Astrocyte of the cerebellum (primary cell): ENCODE measurements around the gene PRSS33.

Experiments
- DNase-seq: peaks from one replicate; pipeline ENCODE4 v3.0.0-alpha.2; 2011; ENCODE audit warnings: low read depth
- H3K4me3 ChIP-seq: 2 replicates; pipeline ENCODE4 v1.5.1; 2011; ENCODE audit warnings: mild to moderate bottlenecking, low read depth, low read length, moderate library complexity
- CTCF ChIP-seq: IDR thresholded peaks from 2 replicates; pipeline ENCODE4 v1.5.1; 2012; ENCODE audit warnings: low read length, low read depth, moderate library complexity, mild to moderate bottlenecking; ENCODE audit errors: missing control alignments
- in situ Hi-C: cut with HindIII; loops from 2 replicates; pipeline ENCODE4 v1.10.0; 2017; ENCODE audit warnings: low sequenced_read_pairs

The PRSS33 gene

GRCh38 chr16:2821487-2822157 lies 34.3 kb upstream of the PRSS33 start:
- in situ Hi-C loops: no loop called here
- no peak for DNase-seq

DNA sequence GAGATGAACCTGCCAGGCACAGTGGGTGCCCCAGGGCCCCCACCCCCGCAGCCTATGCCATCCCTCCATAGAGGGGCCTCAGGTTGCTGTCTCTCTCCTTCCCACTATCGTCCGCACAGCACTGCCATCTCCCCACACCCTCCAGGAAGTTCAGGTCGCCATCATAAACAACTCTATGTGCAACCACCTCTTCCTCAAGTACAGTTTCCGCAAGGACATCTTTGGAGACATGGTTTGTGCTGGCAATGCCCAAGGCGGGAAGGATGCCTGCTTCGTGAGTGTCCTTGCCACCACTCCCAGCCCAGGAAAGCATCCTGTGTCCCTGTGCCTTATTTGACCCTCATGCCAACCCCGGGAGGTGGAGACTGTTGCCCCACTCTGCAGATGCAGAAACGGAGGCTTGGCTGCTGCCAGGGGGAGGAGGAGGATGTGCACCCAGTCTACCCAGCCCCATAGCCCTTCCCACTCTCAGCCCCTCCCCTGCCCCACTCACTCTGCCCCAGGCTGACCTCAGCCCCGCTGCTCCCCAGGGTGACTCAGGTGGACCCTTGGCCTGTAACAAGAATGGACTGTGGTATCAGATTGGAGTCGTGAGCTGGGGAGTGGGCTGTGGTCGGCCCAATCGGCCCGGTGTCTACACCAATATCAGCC lies 33.6 kb upstream of the PRSS33 start:
- in situ Hi-C loops: no loop called here
- no peak for DNase-seq
- TF ChIP-seq CTCF: no peak
- H3K4me3 ChIP-seq: no peak overlapping the region

More at GRCh38 chr16:2821487-2822157, 34.3 kb upstream of the PRSS33 start:
- H3K4me3 ChIP-seq: no peak overlapping the region
- TF ChIP-seq CTCF: no peak

- H3K4me3 ChIP-seq: no peak overlapping the region
- in situ Hi-C loops: no loop called here
- no peak for TF ChIP-seq CTCF
- no peak for DNase-seq
Measured at GRCh38 chr16:2819939-2820835, 32.8 kb upstream of the PRSS33 start.

- no peak for TF ChIP-seq CTCF
- no peak for DNase-seq
- in situ Hi-C loops: no loop called here
- H3K4me3 ChIP-seq: no peak overlapping the region
Measured at GRCh38 chr16:2819179-2819938, 32.0 kb upstream of the PRSS33 start.

GRCh38 chr16:2818272-2818876 lies 31.0 kb upstream of the PRSS33 start:
- in situ Hi-C loops: no loop called here
- TF ChIP-seq CTCF: no peak
- H3K4me3 ChIP-seq: no peak overlapping the region
- no peak for DNase-seq
